Measurements from ENCODE around the gene PPM1M. TPM values are rescaled to one million over a fixed set of nuclear protein-coding genes. Genes with fewer than 3 reads are reported as not detected.
A peak's percentile ranks its signal among the peaks of the same experiment; 100 is the strongest.

The PPM1M gene
- total RNA-seq, 1 donor from 2014 or later: 1.1 TPM

GRCh38 chr3:52216585-52217408 is 28.8 kb upstream of the PPM1M start:
- no peak for DNase-seq (ENCODE audit: low spot score)
- no peak for TF ChIP-seq EZH2phosphoT487 (IDR thresholded peaks at IDR 0.05)
- TF ChIP-seq CTCF (IDR thresholded peaks at IDR 0.05): no peak
- no peak for TF ChIP-seq EZH2 (IDR thresholded peaks at IDR 0.05)
- Histone ChIP-seq H3K4me1 (peaks cover 3% of the 10 kb centered on the region), H3K27ac (no peak overlapping the region), H2AFZ (replicated peaks) (no peak overlapping the region), H3K9me3 (ENCODE audit: low read depth) (no peaks in the 10 kb centered on the region), H4K20me1 (ENCODE audit: low read depth) (no peaks in the 10 kb centered on the region), H3K9ac (no peak overlapping the region), H3K36me3 (no peaks in the 10 kb centered on the region), H3K4me3 (no peak overlapping the region), H3K27me3 (no peaks in the 10 kb centered on the region), H3K4me2 (no peak overlapping the region), H3K79me2 (ENCODE audit: low read depth) (no peaks in the 10 kb centered on the region), H3F3A (ENCODE audit: low read depth) (no peaks in the 10 kb centered on the region)
- Mint-ChIP-seq H3K36me3 (peaks cover 26% of the 10 kb centered on the region), H3K27me3 (ENCODE audit: insufficient read depth, low read depth) (peaks cover 3% of the 10 kb centered on the region), H3K4me3 (no peak overlapping the region), H3K4me1 (peaks cover 2% of the 10 kb centered on the region), H3K9me3 (no peaks in the 10 kb centered on the region), H3K27ac (peak overlapping the region; percentile 17)

- no peaks in the 10 kb centered on the region for H3K9me3 Mint-ChIP-seq
- H3K36me3 Mint-ChIP-seq: peaks cover 22% of the 10 kb centered on the region
- peaks cover 3% of the 10 kb centered on the region for H3K27me3 Mint-ChIP-seq (ENCODE audit: insufficient read depth, low read depth)
- Histone ChIP-seq H3K27ac (no peak overlapping the region), H2AFZ (replicated peaks) (no peak overlapping the region), H3K27me3 (no peaks in the 10 kb centered on the region), H3K4me1 (peaks cover 3% of the 10 kb centered on the region), H4K20me1 (ENCODE audit: low read depth) (no peaks in the 10 kb centered on the region), H3K4me3 (no peak overlapping the region), H3K4me2 (no peak overlapping the region), H3K9ac (no peak overlapping the region), H3K36me3 (no peaks in the 10 kb centered on the region), H3K79me2 (ENCODE audit: low read depth) (no peaks in the 10 kb centered on the region), H3K9me3 (ENCODE audit: low read depth) (no peaks in the 10 kb centered on the region), H3F3A (ENCODE audit: low read depth) (no peaks in the 10 kb centered on the region)
- H3K4me3 Mint-ChIP-seq: no peak overlapping the region
- TF ChIP-seq EZH2 (IDR thresholded peaks at IDR 0.05) (no peak), CTCF (IDR thresholded peaks at IDR 0.05) (no peak), EZH2phosphoT487 (IDR thresholded peaks at IDR 0.05) (no peak)
- H3K27ac Mint-ChIP-seq: no peak overlapping the region
- H3K4me1 Mint-ChIP-seq: peaks cover 2% of the 10 kb centered on the region
- no peak for DNase-seq (ENCODE audit: low spot score)
Measured at GRCh38 chr3:52217409-52217805, 28.2 kb upstream of the PPM1M start.

- Mint-ChIP-seq H3K27me3 (ENCODE audit: insufficient read depth, low read depth) (peaks cover 3% of the 10 kb centered on the region), H3K27ac (no peak overlapping the region)
- H3K27ac ChIP-seq: no peak overlapping the region
Measured at GRCh38 chr3:52218026-52218425, 27.5 kb upstream of the PPM1M start.

More at GRCh38 chr3:52218026-52218425, 27.5 kb upstream of the PPM1M start:
- Histone ChIP-seq H3K4me3 (no peak overlapping the region), H3K9ac (no peak overlapping the region), H3K36me3 (no peaks in the 10 kb centered on the region), H3F3A (ENCODE audit: low read depth) (no peaks in the 10 kb centered on the region), H4K20me1 (ENCODE audit: low read depth) (no peaks in the 10 kb centered on the region), H3K4me1 (peaks cover 3% of the 10 kb centered on the region), H2AFZ (replicated peaks) (no peak overlapping the region), H3K9me3 (ENCODE audit: low read depth) (no peaks in the 10 kb centered on the region), H3K79me2 (ENCODE audit: low read depth) (no peaks in the 10 kb centered on the region), H3K27me3 (no peaks in the 10 kb centered on the region), H3K4me2 (no peak overlapping the region)
- Mint-ChIP-seq H3K36me3 (peaks cover 18% of the 10 kb centered on the region), H3K4me1 (peaks cover 2% of the 10 kb centered on the region), H3K4me3 (no peak overlapping the region), H3K9me3 (no peaks in the 10 kb centered on the region)
- TF ChIP-seq EZH2 (IDR thresholded peaks at IDR 0.05) (no peak), CTCF (IDR thresholded peaks at IDR 0.05) (no peak), EZH2phosphoT487 (IDR thresholded peaks at IDR 0.05) (no peak)
- DNase-seq (ENCODE audit: low spot score): no peak

Measured in neural progenitor cell (in vitro differentiated cells).